ENCODE results near the gene ZNF646.
"Not testable (repeated sequence)": the region's sequence is repeated elsewhere in the genome, so short reads cannot be mapped to it uniquely, and the experiment has no call there.

Gene ZNF646

GRCh38 chr16:31099860-31100638, 25.8 kb downstream of the ZNF646 start:
- H3K4me3 Mint-ChIP-seq = no peak overlapping the region
- ATAC-seq (replicated peaks) = no peak

DNA sequence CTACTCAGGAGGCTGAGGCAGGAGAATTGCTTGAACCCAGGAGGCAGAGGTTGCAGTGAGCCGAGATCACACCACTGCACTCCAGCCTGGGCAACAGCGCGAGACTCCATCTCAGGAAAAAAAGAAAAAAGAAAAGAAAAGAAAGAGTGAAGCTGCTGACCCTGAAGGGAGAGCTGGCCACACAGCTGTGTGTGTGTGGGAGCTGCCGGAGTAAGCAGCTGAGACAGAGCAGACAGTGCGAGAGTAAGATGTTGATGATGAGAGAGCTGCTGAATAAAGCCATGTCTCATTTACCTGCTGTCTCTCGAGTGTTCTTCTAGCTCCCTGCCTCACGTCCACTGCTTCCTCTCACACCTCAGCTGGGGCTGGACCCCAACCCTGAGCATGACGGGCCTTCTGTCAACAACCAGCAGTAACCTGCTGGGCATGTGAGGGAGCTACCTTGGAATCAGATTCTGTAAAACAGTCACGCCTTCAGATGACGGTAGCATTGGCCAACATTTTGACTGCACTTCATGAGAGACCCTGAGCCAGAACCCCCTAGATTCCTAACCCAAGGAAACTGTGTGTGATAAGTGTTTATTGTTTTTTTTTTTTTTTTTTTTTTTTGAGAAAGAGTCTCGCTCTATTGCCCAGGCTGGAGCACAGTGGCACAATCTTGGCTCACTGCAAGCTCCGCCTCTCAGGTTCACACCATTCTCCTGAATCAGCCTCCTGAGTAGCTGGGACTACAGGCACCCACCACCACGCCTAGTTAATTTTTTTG, 26.8 kb downstream of the ZNF646 start:
- H3K27me3 Mint-ChIP-seq; ATAC-seq (replicated peaks); DNase-seq; H3K4me3 Mint-ChIP-seq; H3K27ac Mint-ChIP-seq; H3K9me3 Mint-ChIP-seq; H3K36me3 Mint-ChIP-seq: not testable (repeated sequence)
- peaks cover 7 to 10% of the 10 kb centered on the region in 2 donors for H3K4me1 Mint-ChIP-seq

More at GRCh38 chr16:31099860-31100638, 25.8 kb downstream of the ZNF646 start:
- no peak overlapping the region for H3K27ac Mint-ChIP-seq
- H3K4me1 Mint-ChIP-seq = peaks cover 8 to 15% of the 10 kb centered on the region in 2 donors
- no peaks in the 10 kb centered on the region for H3K27me3 Mint-ChIP-seq
- DNase-seq = no peak
- H3K9me3 Mint-ChIP-seq = no peaks in the 10 kb centered on the region
- H3K36me3 Mint-ChIP-seq = no peaks in the 10 kb centered on the region

DNA sequence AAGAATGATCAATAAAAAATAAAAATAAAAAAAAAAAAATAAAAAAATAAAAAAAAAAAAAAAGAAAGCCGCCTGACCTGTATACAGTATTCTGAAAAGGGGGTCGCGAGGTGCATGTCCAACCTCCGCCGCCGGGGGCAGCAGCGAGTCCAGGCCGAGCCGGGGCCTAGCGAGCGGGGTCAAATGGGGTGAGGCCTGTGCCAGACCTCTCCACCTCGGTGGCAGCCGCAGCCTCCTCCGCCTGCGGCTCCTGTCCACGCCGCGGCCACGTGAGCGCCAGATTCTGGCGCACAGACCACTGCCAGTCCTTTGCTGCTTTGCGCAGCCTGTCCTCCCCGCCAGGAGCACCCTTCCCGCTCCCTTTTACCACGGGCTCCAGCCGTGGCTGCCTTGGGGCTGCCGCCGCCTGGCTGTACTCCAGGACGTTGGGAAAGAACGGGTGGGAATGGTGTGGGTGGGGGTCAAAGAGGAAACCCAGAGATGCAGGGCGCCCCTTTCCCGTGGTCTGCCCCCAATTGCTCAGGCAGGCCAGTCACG, 31.5 kb downstream of the ZNF646 start:
- ATAC-seq (replicated peaks) = peak; percentile 70 to 77
- DNase-seq = peak; percentile 80
- Mint-ChIP-seq H3K36me3 (peaks cover 13 to 17% of the 10 kb centered on the region in 2 donors), H3K27ac (peak overlapping the region; percentile 38), H3K4me3 (peak overlapping the region; percentile 49 to 66), H3K27me3 (peaks cover 0 to 4% of the 10 kb centered on the region in 2 donors), H3K4me1 (peaks cover 26 to 33% of the 10 kb centered on the region in 2 donors), H3K9me3 (no peaks in the 10 kb centered on the region)

DNA sequence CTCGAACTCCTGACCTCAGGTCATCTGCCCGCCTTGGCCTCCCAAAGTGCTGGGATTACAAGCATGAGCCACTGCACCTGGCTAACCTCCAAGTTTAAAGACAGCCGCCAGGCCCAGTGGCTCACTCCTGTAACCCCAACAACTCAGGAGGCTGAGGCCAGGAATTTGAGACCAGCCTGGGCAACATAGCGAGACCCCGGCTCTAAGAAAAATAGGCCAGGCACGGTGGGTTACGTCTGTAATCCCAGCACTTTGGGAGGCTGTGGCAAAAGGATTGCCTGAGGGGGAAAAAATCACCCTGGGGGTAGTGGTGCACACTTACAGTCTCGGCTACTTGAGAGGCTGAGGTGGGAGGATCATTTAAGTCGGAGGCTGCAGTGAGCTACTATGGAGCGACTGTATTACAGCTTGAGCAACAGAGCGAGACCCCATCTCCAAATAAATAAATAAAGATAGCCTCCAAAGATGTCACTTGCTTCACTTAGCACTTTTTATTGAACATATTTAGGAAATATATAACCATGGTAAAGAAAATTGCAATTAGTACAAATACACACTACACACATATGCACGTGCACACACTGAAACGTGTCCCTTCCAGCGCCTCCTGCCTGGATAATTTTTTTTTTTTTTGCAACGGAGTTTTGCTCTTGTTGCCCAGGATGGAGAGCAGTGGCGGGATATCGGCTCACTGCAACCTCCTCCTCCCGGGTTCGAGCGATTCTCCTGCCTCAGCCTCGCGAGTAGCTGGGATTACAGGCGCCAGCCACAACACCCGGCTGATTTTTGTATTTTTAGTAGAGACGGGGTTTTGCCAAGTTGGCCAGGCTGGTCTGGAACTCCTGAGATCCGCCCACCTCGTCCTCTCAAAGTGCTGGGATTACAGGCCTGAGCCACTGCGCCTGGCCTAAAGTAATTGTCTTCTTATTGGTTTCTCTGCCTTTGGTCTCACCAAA, 32.6 kb downstream of the ZNF646 start:
- peaks cover 0 to 4% of the 10 kb centered on the region in 2 donors for H3K27me3 Mint-ChIP-seq
- no peak overlapping the region for H3K4me3 Mint-ChIP-seq
- H3K27ac Mint-ChIP-seq = peak overlapping the region; percentile 73
- DNase-seq (no peak), ATAC-seq (replicated peaks) (no peak)
- H3K36me3 Mint-ChIP-seq = peaks cover 13 to 23% of the 10 kb centered on the region in 2 donors
- H3K9me3 Mint-ChIP-seq = no peaks in the 10 kb centered on the region
- H3K4me1 Mint-ChIP-seq = peaks cover 26 to 42% of the 10 kb centered on the region in 2 donors

DNA sequence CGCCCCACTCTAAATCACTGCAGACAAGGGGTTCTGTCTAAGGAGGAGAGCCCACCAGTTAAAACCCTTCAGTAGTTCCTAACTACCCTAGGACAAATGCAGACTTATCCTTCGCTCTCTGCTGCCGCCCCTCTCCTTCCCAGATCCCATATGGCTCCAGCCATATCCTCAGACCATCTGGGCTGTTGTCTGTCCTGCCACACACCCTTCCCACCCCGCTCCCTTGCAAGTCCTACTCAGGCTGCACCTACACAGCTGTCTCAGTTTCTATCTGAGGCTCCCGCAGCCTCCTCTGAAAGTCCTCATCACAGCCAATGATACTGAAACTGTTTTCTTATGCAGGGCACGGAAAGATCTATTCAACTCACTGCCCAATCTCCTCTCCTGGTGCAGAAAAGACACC, 33.2 kb downstream of the ZNF646 start:
- Mint-ChIP-seq H3K27me3 (peaks cover 0 to 4% of the 10 kb centered on the region in 2 donors), H3K9me3 (no peaks in the 10 kb centered on the region), H3K36me3 (peaks cover 17 to 29% of the 10 kb centered on the region in 2 donors), H3K27ac (peak overlapping the region; percentile 92), H3K4me3 (peak overlapping the region; percentile 89 to 90), H3K4me1 (peaks cover 27 to 48% of the 10 kb centered on the region in 2 donors)
- DNase-seq (no peak), ATAC-seq (replicated peaks) (peak; percentile 1 to 30)

GRCh38 chr16:31108035-31108793, 34.0 kb downstream of the ZNF646 start, which contains the start of gene BCKDK:
Gene BCKDK, plus strand, starts transcription at chr16:31108386. Its CDS starts 838 bp downstream, at chr16:31109224.
- Mint-ChIP-seq H3K27ac (peak within 1 kb of the TSS; percentile 92), H3K9me3 (no peaks in the 10 kb centered on the region), H3K36me3 (peaks cover 18 to 34% of the 10 kb centered on the region in 2 donors), H3K4me1 (peaks cover 30 to 56% of the 10 kb centered on the region in 2 donors), H3K4me3 (peak within 1 kb of the TSS; percentile 89 to 90), H3K27me3 (peaks cover 0 to 4% of the 10 kb centered on the region in 2 donors)
- DNase-seq (peak; percentile 70), ATAC-seq (replicated peaks) (peak; percentile 85 to 88)

DNA sequence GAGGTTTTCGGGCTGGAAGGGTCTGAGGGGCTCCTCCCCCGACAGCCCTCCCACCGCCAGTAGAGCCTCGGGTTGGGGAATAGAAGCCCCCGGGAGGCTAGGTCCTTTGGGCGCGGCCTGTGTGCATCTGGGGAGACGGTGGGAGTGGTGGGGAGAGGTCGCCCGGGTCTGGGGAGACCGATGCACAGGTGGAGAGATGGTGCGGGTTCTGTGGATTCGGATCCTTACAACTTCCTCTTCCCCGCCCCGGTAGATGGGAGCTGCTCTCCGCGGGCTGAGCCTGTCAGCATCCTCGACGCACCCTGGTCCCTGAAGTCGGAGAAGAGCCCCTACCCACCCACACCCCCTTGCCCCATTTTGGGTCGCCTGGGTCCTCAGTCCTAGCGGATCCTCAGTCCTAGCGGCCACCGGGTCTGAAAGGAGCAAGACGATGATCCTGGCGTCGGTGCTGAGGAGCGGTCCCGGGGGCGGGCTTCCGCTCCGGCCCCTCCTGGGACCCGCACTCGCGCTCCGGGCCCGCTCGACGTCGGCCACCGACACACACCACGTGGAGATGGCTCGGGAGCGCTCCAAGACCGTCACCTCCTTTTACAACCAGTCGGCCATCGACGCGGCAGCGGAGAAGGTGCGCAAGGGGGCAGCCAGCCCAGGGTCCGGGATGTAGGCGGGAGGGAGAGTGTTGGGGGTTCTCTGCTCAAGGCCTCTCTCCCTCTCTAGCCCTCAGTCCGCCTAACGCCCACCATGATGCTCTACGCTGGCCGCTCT, 34.8 kb downstream of the ZNF646 start:
- DNase-seq (no peak), ATAC-seq (replicated peaks) (no peak)
- Mint-ChIP-seq H3K27me3 (peaks cover 0 to 4% of the 10 kb centered on the region in 2 donors), H3K4me1 (peaks cover 36 to 64% of the 10 kb centered on the region in 2 donors), H3K9me3 (no peaks in the 10 kb centered on the region), H3K4me3 (peak overlapping the region; percentile 85 to 89), H3K36me3 (peaks cover 18 to 38% of the 10 kb centered on the region in 2 donors), H3K27ac (peak overlapping the region; percentile 77)

GRCh38 chr16:31109622-31110021, 35.4 kb downstream of the ZNF646 start:
- peaks cover 0 to 4% of the 10 kb centered on the region in 2 donors for H3K27me3 Mint-ChIP-seq
- ATAC-seq (replicated peaks) (no peak), DNase-seq (no peak)
- peaks cover 36 to 70% of the 10 kb centered on the region in 2 donors for H3K4me1 Mint-ChIP-seq
- H3K9me3 Mint-ChIP-seq = no peaks in the 10 kb centered on the region
- peak overlapping the region; percentile 83 to 89 for H3K4me3 Mint-ChIP-seq
- H3K27ac Mint-ChIP-seq = peak overlapping the region; percentile 57
- peaks cover 18 to 39% of the 10 kb centered on the region in 2 donors for H3K36me3 Mint-ChIP-seq

GRCh38 chr16:31110106-31111034, 36.1 kb downstream of the ZNF646 start:
- Mint-ChIP-seq H3K9me3 (no peaks in the 10 kb centered on the region), H3K27ac (peak overlapping the region; percentile 85), H3K4me3 (peak overlapping the region; percentile 83 to 89), H3K4me1 (peaks cover 38 to 74% of the 10 kb centered on the region in 2 donors), H3K27me3 (peaks cover 0 to 4% of the 10 kb centered on the region in 2 donors), H3K36me3 (peaks cover 20 to 42% of the 10 kb centered on the region in 2 donors)
- DNase-seq = no peak
- ATAC-seq (replicated peaks) = peak; percentile 30 to 35

DNA sequence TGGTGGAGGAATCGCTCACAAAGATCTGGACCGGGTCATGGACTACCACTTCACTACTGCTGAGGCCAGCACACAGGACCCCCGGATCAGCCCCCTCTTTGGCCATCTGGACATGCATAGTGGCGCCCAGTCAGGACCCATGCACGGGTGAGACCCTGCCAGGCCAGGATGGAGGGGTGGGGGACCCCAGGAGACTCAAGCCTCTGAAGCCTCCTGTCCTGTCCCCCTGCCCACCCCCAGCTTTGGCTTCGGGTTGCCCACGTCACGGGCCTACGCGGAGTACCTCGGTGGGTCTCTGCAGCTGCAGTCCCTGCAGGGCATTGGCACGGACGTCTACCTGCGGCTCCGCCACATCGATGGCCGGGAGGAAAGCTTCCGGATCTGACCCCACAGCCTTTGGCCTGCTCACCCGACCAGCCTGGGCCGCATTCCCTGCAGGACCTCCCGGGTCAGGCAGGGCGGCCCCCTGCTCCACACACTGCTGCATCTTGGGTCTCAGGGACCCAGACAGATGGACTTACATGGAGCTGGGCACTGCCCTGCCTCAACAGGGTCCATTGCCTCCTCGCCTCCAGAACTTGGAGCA, 37.8 kb downstream of the ZNF646 start:
- peaks cover 25 to 47% of the 10 kb centered on the region in 2 donors for H3K36me3 Mint-ChIP-seq
- no peaks in the 10 kb centered on the region for H3K9me3 Mint-ChIP-seq
- no peak overlapping the region for H3K27ac Mint-ChIP-seq
- no peak for DNase-seq
- H3K4me3 Mint-ChIP-seq = no peak overlapping the region
- H3K27me3 Mint-ChIP-seq = no peaks in the 10 kb centered on the region
- peaks cover 34 to 85% of the 10 kb centered on the region in 2 donors for H3K4me1 Mint-ChIP-seq
- ATAC-seq (replicated peaks) = no peak

GRCh38 chr16:31112711-31113110, 38.5 kb downstream of the ZNF646 start:
- Mint-ChIP-seq H3K27me3 (no peaks in the 10 kb centered on the region), H3K27ac (peak overlapping the region; percentile 81), H3K4me3 (no peak overlapping the region), H3K9me3 (no peaks in the 10 kb centered on the region), H3K4me1 (peaks cover 29 to 81% of the 10 kb centered on the region in 2 donors), H3K36me3 (peaks cover 25 to 47% of the 10 kb centered on the region in 2 donors)
- ATAC-seq (replicated peaks) (no peak), DNase-seq (no peak)
